ENCODE data around the gene SND1.

- TF ChIP-seq CTCF (conservative IDR thresholded peaks at IDR 0.05 in 1 of 2, IDR thresholded peaks at IDR 0.05 in 1 of 2; ENCODE audit: low read depth in 1 of 2, low read length in 2 of 2) (no peak), EZH2 (IDR thresholded peaks at IDR 0.05; ENCODE audit: low read length, missing control alignments) (no peak)
Observed at GRCh38 chr7:128094686-128095085, 442.7 kb downstream of the SND1 start.
